Neural cell (in vitro differentiated cells): ENCODE data around the gene CLEC18C. TPM values are rescaled to one million over a fixed set of nuclear protein-coding genes. Genes with fewer than 3 reads are reported as not detected.
"Not testable (repeated sequence)": the region's sequence is repeated elsewhere in the genome, so short reads cannot be mapped to it uniquely, and the experiment has no call there.

ENCODE experiments used
- H2AFZ ChIP-seq: fragments of 200-600, 300-800 bp; sonication (generic), shearing (Covaris generic); 2 replicates; pipeline ENCODE4 v1.6.0; 2014; ENCODE audit warnings: low read depth, mild to moderate bottlenecking, antibody characterized with exemption, low read length, moderate library complexity
- H3F3A ChIP-seq: fragments of 200-600 bp; shearing (Covaris generic); 2 replicates; pipeline ENCODE4 v1.6.1; 2016; ENCODE audit warnings: mild to moderate bottlenecking, moderate library complexity, mixed read lengths, antibody characterized with exemption, low read length; ENCODE audit not compliant: insufficient read depth, poor library complexity, severe bottlenecking
- H3K27ac ChIP-seq: fragments of 200-600, 300-800 bp; sonication (generic), shearing (Covaris generic); 2 replicates; pipeline ENCODE4 v1.5.1; 2014; ENCODE audit warnings: mild to moderate bottlenecking, low read length, moderate library complexity
- H3K27me3 ChIP-seq: fragments of 300-800, 200-600 bp; sonication (generic), shearing (Covaris generic); 2 replicates; pipeline ENCODE4 v1.6.0; 2014; ENCODE audit warnings: mild to moderate bottlenecking, low read depth, low read length, moderate library complexity; ENCODE audit not compliant: insufficient read depth
- H3K36me3 ChIP-seq: fragments of 300-800, 200-600 bp; sonication (generic), shearing (Covaris generic); 2 replicates; pipeline ENCODE4 v1.5.1; 2014; ENCODE audit warnings: mild to moderate bottlenecking, antibody characterized with exemption, low read length, moderate library complexity; ENCODE audit not compliant: insufficient read depth
- H3K4me2 ChIP-seq: fragments of 300-800, 200-600 bp; sonication (generic), shearing (Covaris generic); 2 replicates; pipeline ENCODE4 v1.6.0; 2014; ENCODE audit warnings: mild to moderate bottlenecking, low read length
- H3K4me3 ChIP-seq: fragments of 300-800, 200-600 bp; sonication (generic), shearing (Covaris generic); 2 replicates; pipeline ENCODE4 v1.5.1; 2014; ENCODE audit warnings: mild to moderate bottlenecking, low read length, moderate library complexity
- H3K79me2 ChIP-seq: fragments of 200-600 bp; shearing (Covaris generic); replicated peaks from 2 replicates; pipeline ENCODE4 v1.6.0; 2014; ENCODE audit warnings: mild to moderate bottlenecking, low read length, moderate library complexity; ENCODE audit not compliant: insufficient read depth
- H3K9ac ChIP-seq: fragments of 300-800, 200-600 bp; sonication (generic), shearing (Covaris generic); 2 replicates; pipeline ENCODE4 v1.6.1; 2016; ENCODE audit warnings: mild to moderate bottlenecking, low read length, mixed read lengths
- H3K9me2 ChIP-seq: fragments of 200-600 bp; shearing (Covaris generic); 2 replicates; pipeline ENCODE4 v1.6.1; 2016; ENCODE audit warnings: mild to moderate bottlenecking, low read length, mixed read lengths; ENCODE audit not compliant: insufficient read depth
- H3K9me3 ChIP-seq: fragments of 200-600, 300-800 bp; sonication (generic), shearing (Covaris generic); 2 replicates; pipeline ENCODE4 v1.6.1; 2016; ENCODE audit warnings: mild to moderate bottlenecking, mixed run types, low read length, moderate library complexity, mixed read lengths
- H4K20me1 ChIP-seq: fragments of 200-600 bp; shearing (Covaris generic); 2 replicates; pipeline ENCODE4 v1.6.1; 2016; ENCODE audit warnings: mild to moderate bottlenecking, mixed run types; ENCODE audit not compliant: insufficient read depth
- polyA minus RNA-seq: library from RNA; depleted of rRNA, polyadenylated mRNA; stranded (reverse); fragments of >200 nt; gene quantifications from 2 replicates; pipeline ENCODE4 v1.2.3, GENCODE V29; 2014
- polyA plus RNA-seq: library from polyadenylated mRNA; depleted of rRNA; stranded (reverse); fragments of >200 nt; gene quantifications from 2 replicates; pipeline ENCODE4 v1.2.3, GENCODE V29; 2014

Gene CLEC18C
- 1.3 and 2.1 TPM in 2 replicates for polyA plus RNA-seq
- 0.58 TPM in 1 of 2 replicates, not detected in the other for polyA minus RNA-seq

DNA sequence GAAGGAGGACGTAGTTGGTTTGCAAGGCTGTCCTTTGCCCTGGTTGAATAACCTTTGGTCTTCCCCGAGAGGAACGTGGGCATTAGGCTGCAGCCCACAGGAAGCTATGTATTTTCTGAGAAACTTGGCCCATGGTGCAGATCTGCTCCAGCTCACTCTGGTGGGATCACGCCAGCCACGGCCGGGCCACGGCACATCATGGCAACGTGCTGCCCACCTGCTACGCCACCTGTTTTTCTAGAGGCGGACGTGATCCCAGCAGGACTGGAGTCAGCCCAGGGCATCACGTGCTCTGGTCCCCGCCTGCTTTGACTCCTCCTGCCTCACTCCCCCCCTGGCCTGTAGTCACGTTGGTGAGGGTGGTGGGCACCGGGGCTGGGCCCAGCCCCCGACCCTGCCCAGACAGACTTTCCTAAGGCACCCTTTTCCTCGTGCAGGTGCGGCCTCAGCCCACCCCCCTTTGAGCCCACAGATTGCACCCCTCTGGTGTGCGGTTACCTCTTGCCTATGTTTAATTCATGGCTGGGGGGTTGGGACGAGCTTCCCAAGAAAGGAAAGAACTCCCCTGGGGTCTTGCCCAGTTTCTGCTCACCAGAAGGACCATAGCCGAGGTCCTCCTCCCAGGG is at the start of gene CLEC18C:
Gene CLEC18C, plus strand, starts transcription at position 576 of the 626 bp plus-strand sequence. CDS start 492 bp downstream, outside the sequence.
- H3K4me2 ChIP-seq, H2AFZ ChIP-seq, H3K27ac ChIP-seq, H3K79me2 ChIP-seq, H3K9me3 ChIP-seq, H3K4me3 ChIP-seq, H3K27me3 ChIP-seq, H3K9ac ChIP-seq, H3F3A ChIP-seq, H3K9me2 ChIP-seq, H3K36me3 ChIP-seq, H4K20me1 ChIP-seq: not testable (repeated sequence)

- H3K36me3 ChIP-seq = not testable (repeated sequence)
Observed at GRCh38 chr16:70123822-70124221, 49.8 kb upstream of the CLEC18C start.

DNA sequence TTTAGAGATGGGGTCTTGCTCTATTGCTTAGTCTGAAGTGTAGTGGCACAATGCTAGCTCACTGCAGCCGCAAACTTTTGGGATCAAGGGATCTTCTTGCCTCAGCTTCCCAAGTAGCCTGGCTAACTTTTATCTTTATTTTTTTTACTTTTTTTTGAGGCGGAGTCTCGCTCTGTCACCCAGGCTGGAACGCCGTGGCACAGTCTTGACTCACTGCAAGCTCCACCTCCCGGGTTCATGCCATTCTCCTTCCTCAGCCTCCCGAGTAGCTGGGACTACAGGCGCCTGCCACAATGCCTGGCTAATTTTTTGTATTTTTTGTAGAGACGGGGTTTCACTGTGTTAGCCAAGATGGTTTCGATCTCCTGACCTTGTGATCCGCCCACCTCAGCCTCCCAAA is 47.4 kb upstream of the CLEC18C start:
- H4K20me1 ChIP-seq, H3K4me3 ChIP-seq, H3K4me2 ChIP-seq, H3K27ac ChIP-seq, H3K36me3 ChIP-seq, H3K9me2 ChIP-seq, H3K27me3 ChIP-seq, H3K9ac ChIP-seq, H3K9me3 ChIP-seq, H3F3A ChIP-seq, H2AFZ ChIP-seq, H3K79me2 ChIP-seq: not testable (repeated sequence)

More at GRCh38 chr16:70123822-70124221, 49.8 kb upstream of the CLEC18C start:
- not testable (repeated sequence) for H3K27me3 ChIP-seq, H3K9ac ChIP-seq, H3F3A ChIP-seq, H4K20me1 ChIP-seq, H2AFZ ChIP-seq, H3K4me3 ChIP-seq, H3K4me2 ChIP-seq, H3K9me3 ChIP-seq, H3K27ac ChIP-seq, H3K79me2 ChIP-seq, H3K9me2 ChIP-seq

GRCh38 chr16:70127706-70128105 is 45.9 kb upstream of the CLEC18C start:
- not testable (repeated sequence) for H3K9ac ChIP-seq, H3K79me2 ChIP-seq, H3F3A ChIP-seq, H3K4me2 ChIP-seq, H3K9me2 ChIP-seq, H3K27ac ChIP-seq, H4K20me1 ChIP-seq, H3K27me3 ChIP-seq, H3K36me3 ChIP-seq, H3K9me3 ChIP-seq, H2AFZ ChIP-seq, H3K4me3 ChIP-seq

- H3K36me3 ChIP-seq, H3K79me2 ChIP-seq, H3K27me3 ChIP-seq, H3K9me3 ChIP-seq, H4K20me1 ChIP-seq, H3K4me3 ChIP-seq, H3F3A ChIP-seq, H3K4me2 ChIP-seq, H2AFZ ChIP-seq, H3K9ac ChIP-seq, H3K9me2 ChIP-seq, H3K27ac ChIP-seq: not testable (repeated sequence)
Observed at GRCh38 chr16:70128844-70129243, 44.7 kb upstream of the CLEC18C start.

- not testable (repeated sequence) for H3F3A ChIP-seq, H3K9me2 ChIP-seq, H4K20me1 ChIP-seq, H2AFZ ChIP-seq, H3K79me2 ChIP-seq, H3K9ac ChIP-seq, H3K36me3 ChIP-seq, H3K4me2 ChIP-seq, H3K4me3 ChIP-seq, H3K27me3 ChIP-seq, H3K27ac ChIP-seq, H3K9me3 ChIP-seq
Observed at GRCh38 chr16:70135796-70136195, 37.8 kb upstream of the CLEC18C start.

DNA sequence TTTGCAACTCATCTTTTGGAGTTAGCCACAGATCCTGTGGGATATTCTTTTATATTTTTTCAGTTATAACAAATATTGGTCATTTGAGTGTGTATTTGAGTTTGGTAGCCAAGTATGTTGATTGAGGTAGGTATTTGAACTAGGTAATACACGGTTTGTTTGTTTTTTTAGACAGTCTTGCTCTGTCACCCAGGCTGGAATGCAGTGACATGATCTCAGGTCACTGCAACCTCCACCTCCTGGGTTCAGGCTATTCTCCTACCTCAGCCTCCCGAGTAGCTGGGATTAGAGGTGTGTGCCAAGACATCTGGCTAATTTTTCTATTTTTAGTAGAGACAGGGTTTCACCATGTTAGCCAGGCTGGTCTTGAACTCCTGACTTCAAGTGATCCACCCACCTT is 37.0 kb upstream of the CLEC18C start:
- H3K9ac ChIP-seq, H3K9me2 ChIP-seq, H3K27ac ChIP-seq, H3K36me3 ChIP-seq, H3K9me3 ChIP-seq, H3K79me2 ChIP-seq, H3K4me3 ChIP-seq, H3K4me2 ChIP-seq, H3F3A ChIP-seq, H2AFZ ChIP-seq, H3K27me3 ChIP-seq, H4K20me1 ChIP-seq: not testable (repeated sequence)

- H3K4me2 ChIP-seq, H3K36me3 ChIP-seq, H3K27me3 ChIP-seq, H3K9me2 ChIP-seq, H3K9me3 ChIP-seq, H4K20me1 ChIP-seq, H2AFZ ChIP-seq, H3K4me3 ChIP-seq, H3F3A ChIP-seq, H3K27ac ChIP-seq, H3K79me2 ChIP-seq, H3K9ac ChIP-seq: not testable (repeated sequence)
Observed at GRCh38 chr16:70142739-70143138, 30.8 kb upstream of the CLEC18C start.
